Suppressor macrophage treated with lipopolysaccharide for 1 hour (primary cell): ENCODE results near the gene UBE2F.
A peak's percentile ranks its signal among the peaks of the same experiment; 100 is the strongest.
"Not testable (repeated sequence)": the region's sequence is repeated elsewhere in the genome, so short reads cannot be mapped to it uniquely, and the experiment has no call there.

Source experiments
- DNase-seq, 3 donors: peaks; one replicate each; pipeline ENCODE4 v3.0.0-alpha.2; 2020 to 2022

Gene UBE2F

DNA sequence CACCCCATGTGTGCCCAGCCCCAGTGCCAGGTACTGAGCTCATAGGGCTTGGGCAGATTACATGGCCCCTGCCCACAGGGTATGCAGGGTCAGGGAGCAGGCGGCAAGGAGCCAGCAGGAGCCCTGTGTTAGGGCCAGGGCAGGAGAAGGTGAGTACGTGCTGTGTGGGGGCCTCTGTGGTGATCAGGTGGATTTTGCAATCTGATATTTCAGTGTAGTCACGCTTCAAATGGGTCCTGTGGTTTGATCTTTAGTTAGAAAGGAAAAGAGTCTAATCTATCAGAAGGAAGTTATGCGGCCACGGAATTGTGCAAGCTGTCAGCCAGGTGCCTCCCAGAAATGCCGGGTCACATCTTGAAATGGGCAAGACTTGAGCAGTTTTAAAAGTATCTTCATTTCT is 13.9 kb downstream of the UBE2F start:
- DNase-seq: no peak

DNA sequence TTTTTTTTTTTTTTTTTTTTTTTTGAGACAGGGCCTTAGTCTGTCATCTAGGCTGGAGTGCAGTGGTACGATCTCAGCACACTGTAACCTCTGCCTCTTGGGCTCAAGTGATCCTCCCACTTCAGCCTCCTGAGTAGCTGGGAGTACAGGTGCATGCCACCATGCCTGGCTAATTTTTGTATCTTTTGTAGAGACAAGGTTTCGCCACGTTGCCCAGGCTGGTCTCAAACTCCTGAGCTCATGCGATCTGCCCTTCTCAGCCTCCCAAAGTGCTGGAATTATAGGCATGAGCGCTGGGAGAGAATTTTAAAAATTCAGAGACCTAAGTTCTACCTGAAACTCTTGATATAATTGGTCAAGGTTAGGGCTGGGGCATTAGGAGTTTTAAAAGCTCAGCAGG is 14.8 kb downstream of the UBE2F start:
- DNase-seq: not testable (repeated sequence)

- no peak for DNase-seq
Measured at GRCh38 chr2:237982039-237982725, 15.4 kb downstream of the UBE2F start.

- no peak for DNase-seq
Measured at GRCh38 chr2:237983922-237984321, 17.1 kb downstream of the UBE2F start.

- DNase-seq: no peak
Measured at GRCh38 chr2:237987268-237987667, 20.5 kb downstream of the UBE2F start.

DNA sequence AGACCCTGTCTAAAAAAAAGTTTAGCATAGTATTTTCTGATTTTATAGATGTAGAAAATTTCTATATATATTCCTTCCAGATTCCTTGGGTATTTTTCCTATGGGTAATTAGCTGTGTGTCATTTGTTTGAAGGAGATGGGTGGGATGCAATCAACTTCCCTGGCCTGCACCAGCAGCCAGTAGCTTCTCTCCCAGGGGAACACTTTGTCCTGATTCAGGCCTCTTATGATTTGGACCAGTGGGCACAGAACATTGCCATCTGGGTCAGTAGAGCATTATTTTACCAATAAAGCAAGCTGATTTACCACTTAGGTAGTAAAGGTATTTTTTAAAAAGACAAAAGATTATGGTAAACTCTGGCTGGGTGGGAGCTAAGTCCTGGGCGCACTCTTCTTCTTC is 26.9 kb downstream of the UBE2F start:
- no peak for DNase-seq

DNA sequence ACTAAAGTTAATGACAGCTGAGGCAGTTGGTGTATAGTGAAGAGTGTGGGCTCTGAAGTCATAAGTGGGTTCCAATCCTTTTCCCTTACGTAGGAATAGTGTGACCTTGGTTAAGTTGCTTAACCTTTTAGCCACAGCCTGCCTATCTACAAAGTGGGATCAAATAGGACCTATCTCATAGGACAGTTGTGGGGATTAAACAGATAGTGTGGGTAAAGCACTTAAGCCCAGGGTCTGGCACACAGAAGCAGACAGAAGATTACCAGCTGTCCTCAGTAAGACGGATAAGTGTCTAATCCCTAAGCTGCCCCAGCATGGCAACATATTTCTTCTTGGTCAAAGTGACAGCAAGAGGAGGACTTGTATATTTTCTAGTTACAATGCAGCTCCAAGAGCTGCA is 28.2 kb downstream of the UBE2F start:
- DNase-seq: no peak

- no peak for DNase-seq
Measured at GRCh38 chr2:237996021-237996593, 29.3 kb downstream of the UBE2F start.

DNA sequence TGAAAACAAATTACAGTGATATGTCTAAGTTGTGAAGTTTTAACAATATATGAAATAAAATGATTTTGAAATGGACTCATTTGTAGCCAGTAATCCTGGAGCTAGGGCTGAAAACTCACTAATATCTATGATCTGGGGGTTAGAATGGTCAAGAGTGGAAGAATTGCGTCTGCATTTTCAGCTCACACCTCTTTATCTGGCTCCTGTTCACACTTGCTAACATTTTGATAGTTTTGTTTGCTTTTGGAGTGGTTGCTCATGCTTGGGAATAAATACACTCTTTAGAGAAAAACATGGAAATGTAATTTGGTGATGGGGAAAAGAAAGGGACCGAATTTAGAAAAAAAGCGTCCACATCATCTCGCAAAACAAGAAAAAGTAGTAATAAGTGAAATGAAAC is 30.7 kb downstream of the UBE2F start:
- DNase-seq: no peak

DNA sequence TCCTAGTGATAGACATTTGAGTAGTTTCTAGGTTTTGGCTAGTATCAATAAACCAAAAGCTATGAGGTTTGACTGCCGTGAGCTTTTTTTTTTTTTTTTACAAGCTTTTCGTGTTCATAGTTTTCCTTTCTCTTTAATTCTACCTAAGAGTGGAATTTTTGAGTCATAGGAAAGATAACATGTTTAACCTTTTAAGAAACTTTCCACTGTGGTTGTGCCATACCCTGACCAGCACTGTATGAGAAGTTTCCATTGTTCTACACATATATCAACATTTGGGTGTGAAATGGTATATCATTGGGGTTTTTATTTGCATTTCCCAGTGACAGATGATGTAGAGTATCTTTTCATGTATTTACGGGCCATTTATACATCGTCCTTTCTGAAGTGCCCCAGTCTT is 31.7 kb downstream of the UBE2F start:
- peak in 1 of 3 donors; percentile 29 for DNase-seq

DNA sequence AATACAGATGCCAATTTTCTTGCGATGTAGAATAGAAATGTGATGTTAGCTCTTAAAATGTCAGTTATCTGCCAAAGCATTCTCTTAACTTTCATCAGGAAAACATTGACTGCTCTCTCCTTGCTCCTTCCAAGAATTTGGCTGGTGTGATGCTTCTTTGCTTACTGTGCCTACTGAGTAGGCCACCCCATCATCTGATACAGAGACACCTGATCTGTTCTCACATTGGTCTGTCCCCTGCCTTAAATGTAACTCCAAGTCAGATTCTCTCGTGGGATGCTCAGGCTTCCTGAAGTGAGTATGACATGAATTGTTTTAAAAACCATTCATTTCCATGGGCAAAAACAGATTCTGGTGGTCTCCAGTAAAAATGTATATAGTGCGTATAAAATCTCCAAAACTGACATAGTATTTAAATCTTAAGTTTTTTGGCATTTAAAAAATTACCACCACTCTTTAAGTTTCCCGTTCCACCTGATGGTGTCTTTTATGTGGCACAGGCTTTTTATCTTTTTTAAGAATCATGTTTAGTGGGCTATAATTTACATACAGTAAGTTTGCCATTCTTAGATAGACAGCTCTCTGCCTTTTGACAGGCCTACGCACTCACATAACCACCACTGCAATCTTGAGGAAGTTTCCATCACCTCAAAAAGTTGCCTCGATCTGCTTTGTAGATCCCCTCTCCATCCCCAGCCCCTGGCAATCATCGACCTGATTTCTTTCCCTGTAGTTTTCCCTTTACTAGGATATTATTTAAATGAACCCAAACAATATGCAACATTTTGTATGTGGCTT is 36.6 kb downstream of the UBE2F start:
- DNase-seq: no peak

- DNase-seq: no peak
Measured at GRCh38 chr2:238004077-238004830, 37.4 kb downstream of the UBE2F start.

DNA sequence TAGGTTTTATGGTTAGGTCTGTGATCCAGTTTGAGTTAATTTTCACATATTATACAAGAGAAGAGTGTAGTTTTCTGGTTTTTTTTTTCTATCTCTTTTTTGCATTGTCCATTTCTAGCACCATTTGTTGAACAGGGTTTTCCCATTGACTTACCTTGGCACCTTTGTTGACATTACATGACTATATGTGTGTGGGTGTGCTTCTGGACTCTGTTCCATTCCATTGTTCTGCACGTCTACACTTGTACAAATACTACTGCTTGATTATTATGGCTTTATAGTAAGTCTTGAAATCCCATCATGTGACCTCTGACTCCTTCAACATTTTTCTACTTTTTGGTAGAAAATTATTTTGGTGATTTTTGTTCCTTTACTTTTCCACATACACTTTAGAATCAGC is 38.7 kb downstream of the UBE2F start:
- DNase-seq: no peak

GRCh38 chr2:238006510-238006909 is 39.7 kb downstream of the UBE2F start:
- DNase-seq: peak; percentile 19 to 65 (median 54)

GRCh38 chr2:238007924-238008323 is 41.1 kb downstream of the UBE2F start:
- DNase-seq: no peak

DNA sequence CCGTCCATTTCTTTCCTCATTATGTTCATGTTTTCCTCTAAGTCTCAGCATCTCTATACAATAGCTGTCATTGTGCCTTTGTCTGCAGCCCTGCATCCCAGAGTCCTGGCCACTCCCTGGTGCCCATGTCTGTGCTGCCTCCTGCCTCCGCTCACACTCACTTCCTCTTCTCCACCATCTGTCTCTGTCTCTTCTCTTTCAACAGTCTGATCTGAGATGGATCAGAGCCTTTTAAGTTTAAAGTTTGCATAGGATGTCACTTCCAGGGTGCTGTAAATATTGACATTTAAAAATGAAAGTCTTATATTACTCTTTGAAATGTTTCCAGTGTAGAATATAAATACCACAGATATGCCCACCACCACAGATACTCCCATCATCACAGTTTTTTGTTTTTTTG is 42.7 kb downstream of the UBE2F start:
- peak in 2 of 3 donors; percentile 5 to 26 for DNase-seq

DNA sequence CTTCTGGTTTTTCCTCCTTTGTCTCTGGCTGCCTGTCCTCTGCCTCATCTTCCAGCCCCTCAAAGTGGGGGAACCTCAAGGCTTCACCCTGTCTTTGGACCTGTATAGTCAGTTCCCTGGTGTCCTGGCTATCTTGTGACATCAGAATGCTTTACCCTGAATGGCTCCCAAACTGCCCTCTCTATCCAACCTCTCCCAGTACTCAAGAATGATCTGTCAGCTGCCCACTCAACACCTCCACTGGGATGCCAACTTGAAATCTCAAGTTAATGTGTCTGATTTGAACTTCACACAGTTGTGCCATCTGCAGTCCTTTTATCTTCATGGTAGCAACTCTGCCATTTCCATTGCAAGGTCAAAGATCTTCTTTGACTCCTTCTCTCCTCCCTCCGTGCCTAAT is 43.8 kb downstream of the UBE2F start:
- no peak for DNase-seq

- DNase-seq: no peak
Measured at GRCh38 chr2:238013806-238014205, 47.0 kb downstream of the UBE2F start.

- peak in 2 of 3 donors; percentile 7 to 20 for DNase-seq
Measured at GRCh38 chr2:238015705-238016104, 48.9 kb downstream of the UBE2F start.

- DNase-seq: no peak
Measured at GRCh38 chr2:238016526-238016925, 49.7 kb downstream of the UBE2F start.

DNA sequence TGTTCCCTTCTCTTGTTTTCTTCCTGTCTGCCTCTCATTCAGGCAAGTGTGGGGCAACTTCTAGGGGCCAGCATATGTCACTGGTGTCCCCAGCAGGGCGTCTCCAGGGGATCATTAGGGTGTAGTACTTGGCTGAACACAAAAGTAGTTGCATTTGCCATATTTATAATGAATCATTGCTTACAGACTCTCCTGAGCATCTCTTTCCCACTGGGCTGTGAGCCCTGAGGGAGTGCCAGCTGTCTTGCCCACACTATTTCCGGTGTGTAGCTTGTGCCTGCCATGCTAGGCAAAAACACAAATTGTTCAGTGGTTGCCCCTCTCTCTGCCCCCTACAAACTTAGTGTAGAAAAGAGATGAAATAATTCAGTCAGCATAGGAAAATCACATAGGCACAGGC is 53.1 kb downstream of the UBE2F start:
- DNase-seq: no peak

DNA sequence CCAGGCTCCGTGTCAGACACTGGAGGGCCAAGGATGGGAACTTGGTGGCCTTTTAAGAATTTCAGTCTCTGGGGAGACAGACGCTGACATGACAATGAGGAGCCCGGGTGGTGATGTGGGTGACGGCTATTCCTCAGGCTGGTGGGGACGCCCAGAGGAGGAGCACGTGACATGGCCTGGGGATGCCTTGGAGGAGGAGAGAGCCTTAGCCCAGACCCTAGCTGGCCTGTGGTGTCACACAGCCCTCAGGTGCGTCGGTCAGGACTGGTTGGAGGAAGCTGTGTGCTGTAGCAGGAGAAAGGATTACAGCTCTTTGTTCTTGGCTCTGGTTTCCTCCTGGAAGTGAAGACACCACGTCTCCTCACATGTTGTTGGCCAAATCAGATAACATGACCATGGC is 54.0 kb downstream of the UBE2F start:
- DNase-seq: no peak

- no peak for DNase-seq
Measured at GRCh38 chr2:238021327-238021726, 54.5 kb downstream of the UBE2F start.
